ENCODE results near the gene KRABD2.
"Not testable (repeated sequence)": the region's sequence is repeated elsewhere in the genome, so short reads cannot be mapped to it uniquely, and the experiment has no call there.

KRABD2 gene

DNA sequence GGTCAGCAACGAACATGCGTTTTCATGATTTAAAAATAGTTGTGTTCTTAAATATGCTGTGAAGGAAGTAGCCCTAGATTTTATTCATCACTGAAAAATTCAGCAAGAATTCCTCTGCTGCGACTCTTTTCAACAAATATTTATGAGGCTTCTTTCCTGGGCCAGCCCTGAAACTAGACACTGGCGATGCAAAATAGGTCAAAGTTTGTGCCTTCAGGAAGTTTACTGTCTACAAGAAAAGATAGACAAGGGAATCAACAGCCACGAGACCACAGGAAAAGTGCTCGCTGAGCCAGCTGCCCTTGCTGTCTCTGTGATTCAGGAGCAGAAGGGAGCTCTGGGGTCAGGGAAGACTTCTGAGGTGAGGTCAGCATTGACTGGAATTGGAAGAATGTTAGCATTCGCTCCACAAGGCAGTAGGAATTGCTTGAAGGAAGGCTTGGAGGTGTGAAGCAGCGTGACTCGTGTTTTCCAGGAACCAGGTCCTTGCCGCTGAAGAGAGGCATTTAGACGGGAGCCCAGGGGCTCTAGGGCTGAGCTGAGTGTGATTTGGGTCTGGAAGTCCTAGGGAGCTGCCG lies 8.4 kb upstream of the KRABD2 start:
- TF ChIP-seq, protein P1, sequence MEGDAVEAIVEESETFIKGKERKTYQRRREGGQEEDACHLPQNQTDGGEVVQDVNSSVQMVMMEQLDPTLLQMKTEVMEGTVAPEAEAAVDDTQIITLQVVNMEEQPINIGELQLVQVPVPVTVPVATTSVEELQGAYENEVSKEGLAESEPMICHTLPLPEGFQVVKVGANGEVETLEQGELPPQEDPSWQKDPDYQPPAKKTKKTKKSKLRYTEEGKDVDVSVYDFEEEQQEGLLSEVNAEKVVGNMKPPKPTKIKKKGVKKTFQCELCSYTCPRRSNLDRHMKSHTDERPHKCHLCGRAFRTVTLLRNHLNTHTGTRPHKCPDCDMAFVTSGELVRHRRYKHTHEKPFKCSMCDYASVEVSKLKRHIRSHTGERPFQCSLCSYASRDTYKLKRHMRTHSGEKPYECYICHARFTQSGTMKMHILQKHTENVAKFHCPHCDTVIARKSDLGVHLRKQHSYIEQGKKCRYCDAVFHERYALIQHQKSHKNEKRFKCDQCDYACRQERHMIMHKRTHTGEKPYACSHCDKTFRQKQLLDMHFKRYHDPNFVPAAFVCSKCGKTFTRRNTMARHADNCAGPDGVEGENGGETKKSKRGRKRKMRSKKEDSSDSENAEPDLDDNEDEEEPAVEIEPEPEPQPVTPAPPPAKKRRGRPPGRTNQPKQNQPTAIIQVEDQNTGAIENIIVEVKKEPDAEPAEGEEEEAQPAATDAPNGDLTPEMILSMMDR (IDR thresholded peaks at IDR 0.05): no peak
- Mint-ChIP-seq H3K9me3 (ENCODE audit: low read depth) (no peaks in the 10 kb centered on the region), H3K4me1 (ENCODE audit: low read depth) (peaks cover 53% of the 10 kb centered on the region), H3K4me3 (ENCODE audit: unreplicated experiment) (peak overlapping the region; percentile 97), H3K36me3 (ENCODE audit: low read depth) (peaks cover 9% of the 10 kb centered on the region), H3K27me3 (ENCODE audit: low read depth) (no peaks in the 10 kb centered on the region), H3K27ac (ENCODE audit: unreplicated experiment) (peak overlapping the region; percentile 95)
- DNase-seq (ENCODE audit: low spot score): peak; percentile 32

DNA sequence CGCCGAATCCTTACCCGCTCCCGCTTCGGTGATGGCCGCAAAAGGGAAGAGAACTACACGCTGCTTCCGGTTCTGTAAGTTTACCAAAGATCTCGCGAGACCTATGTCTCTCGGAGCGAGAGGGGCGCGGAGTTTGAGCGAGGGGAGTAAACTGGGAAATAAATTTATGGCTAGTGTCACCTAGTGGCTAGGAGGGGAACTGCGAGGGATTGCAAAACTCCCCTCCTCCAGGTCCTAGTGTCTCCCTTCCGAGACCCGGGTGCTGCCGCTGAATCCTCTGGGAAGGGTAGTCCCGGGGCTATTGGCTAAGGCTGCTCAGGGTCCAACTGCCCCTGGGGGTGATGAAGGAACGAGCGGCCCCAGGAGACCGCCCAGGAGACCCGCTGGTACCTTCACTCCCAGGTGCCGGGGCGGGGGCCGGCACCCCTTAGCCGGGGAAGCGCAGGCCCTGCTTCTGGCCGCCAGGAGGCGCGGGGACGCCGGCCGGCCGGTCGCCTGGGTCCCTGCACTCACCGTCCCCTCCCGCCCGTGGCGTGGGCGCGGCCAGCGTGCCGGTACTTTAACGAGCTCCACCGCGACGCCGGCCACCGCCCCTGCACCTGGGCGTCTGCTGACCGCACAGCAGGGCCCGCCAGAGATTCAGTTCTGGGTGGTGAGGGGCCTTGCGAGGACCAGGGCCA lies 6.8 kb upstream of the KRABD2 start, which contains the start of gene RPL26:
RPL26 (minus strand) TSS at position 51 of the 680 bp plus-strand sequence. CDS start 883 bp downstream, outside the sequence.
- Mint-ChIP-seq H3K4me3 (ENCODE audit: unreplicated experiment) (peak within 1 kb of the TSS; percentile 97), H3K36me3 (ENCODE audit: low read depth) (peaks cover 19% of the 10 kb centered on the region), H3K27ac (ENCODE audit: unreplicated experiment) (peak within 1 kb of the TSS; percentile 95), H3K27me3 (ENCODE audit: low read depth) (no peaks in the 10 kb centered on the region), H3K9me3 (ENCODE audit: low read depth) (no peaks in the 10 kb centered on the region), H3K4me1 (ENCODE audit: low read depth) (peaks cover 67% of the 10 kb centered on the region)
- DNase-seq (ENCODE audit: low spot score): peak; percentile 95
- TF ChIP-seq, protein P1 (IDR thresholded peaks at IDR 0.05): peak; percentile 100

DNA sequence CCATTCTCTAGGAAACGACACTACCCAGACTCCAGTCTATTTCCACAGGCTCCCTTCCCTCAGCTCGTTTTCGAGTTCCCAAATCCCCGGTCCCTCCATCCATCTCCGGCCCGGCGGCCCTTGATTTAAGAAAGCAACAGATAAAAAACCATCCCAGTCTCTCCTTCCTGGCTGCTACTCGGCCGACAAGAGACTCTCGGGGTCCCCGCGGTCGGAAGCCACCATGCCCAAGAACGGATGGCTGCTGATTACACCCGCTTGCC lies 6.3 kb upstream of the KRABD2 start:
- peaks cover 20% of the 10 kb centered on the region for H3K36me3 Mint-ChIP-seq (ENCODE audit: low read depth)
- TF ChIP-seq, protein P1 (IDR thresholded peaks at IDR 0.05): no peak
- no peaks in the 10 kb centered on the region for H3K9me3 Mint-ChIP-seq (ENCODE audit: low read depth)

DNA sequence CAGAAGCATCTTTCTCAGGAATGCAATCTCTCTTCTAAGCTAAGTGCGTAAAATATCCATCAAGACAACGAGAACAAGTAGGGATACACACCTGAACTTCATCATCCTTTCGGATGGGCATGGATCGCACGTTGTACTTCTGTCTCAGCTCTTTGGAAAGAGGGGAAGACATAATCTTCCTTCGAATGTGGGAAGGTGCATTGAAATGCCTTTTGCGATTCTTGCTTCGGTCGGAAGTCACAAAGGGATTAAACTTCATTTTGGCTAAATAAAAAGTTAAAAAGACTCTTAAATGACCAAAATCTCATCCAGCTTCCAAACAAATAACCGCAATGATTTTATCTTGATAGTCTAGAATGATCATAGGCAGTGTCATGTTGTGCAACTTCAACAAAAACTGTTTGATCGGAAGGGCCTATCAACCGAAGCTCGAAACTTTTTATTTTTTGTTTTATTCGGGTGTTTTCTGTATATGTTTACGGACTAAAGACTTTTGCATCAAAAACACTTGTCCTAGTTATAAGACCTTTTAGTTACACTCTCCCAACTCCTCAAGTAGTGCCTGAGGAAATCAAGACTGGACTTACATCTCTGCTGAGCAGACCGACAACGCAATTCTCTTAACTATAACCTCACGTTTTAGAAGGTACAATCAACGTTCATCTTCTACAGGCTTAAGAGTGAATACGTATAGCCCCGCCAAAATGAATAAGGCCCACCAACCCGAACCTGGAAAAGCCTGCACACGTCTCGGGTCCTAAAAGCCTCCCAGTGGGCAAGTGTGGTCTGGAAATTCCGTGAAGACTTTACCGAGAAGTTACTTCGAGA lies 5.8 kb upstream of the KRABD2 start:
- Mint-ChIP-seq H3K4me3 (ENCODE audit: unreplicated experiment) (peak overlapping the region; percentile 97), H3K27ac (ENCODE audit: unreplicated experiment) (peak overlapping the region; percentile 91), H3K27me3 (ENCODE audit: low read depth) (no peaks in the 10 kb centered on the region), H3K36me3 (ENCODE audit: low read depth) (peaks cover 24% of the 10 kb centered on the region), H3K9me3 (ENCODE audit: low read depth) (no peaks in the 10 kb centered on the region), H3K4me1 (ENCODE audit: low read depth) (peaks cover 70% of the 10 kb centered on the region)
- DNase-seq (ENCODE audit: low spot score): no peak
- TF ChIP-seq, protein P1 (IDR thresholded peaks at IDR 0.05): no peak

More for the DNA sequence above, 6.3 kb upstream of the KRABD2 start:
- H3K4me1 Mint-ChIP-seq (ENCODE audit: low read depth): peaks cover 67% of the 10 kb centered on the region
- DNase-seq (ENCODE audit: low spot score): no peak
- H3K27ac Mint-ChIP-seq (ENCODE audit: unreplicated experiment): peak overlapping the region; percentile 91
- H3K27me3 Mint-ChIP-seq (ENCODE audit: low read depth): no peaks in the 10 kb centered on the region
- peak overlapping the region; percentile 97 for H3K4me3 Mint-ChIP-seq (ENCODE audit: unreplicated experiment)

DNA sequence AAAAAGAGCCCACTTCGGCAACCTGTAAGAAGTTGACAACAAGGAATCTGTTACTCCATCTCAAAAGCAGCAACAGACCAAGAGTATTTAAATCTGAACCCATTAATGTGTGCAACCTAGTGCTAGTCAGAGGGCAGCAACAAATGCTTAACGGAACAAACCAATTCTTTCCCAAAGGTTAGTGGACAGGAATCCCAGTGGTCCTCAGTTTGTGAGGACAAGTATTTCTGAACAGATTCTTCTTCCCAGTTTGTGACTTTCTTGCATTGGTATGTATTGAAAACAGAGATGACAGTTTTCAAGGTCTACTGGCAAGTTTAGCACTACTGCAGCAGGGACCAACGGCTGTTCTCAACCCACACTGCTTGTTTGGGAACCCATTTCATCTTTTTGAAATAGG lies 3.5 kb upstream of the KRABD2 start:
- peaks cover 25% of the 10 kb centered on the region for H3K36me3 Mint-ChIP-seq (ENCODE audit: low read depth)
- H3K27ac Mint-ChIP-seq (ENCODE audit: unreplicated experiment): peak overlapping the region; percentile 68
- TF ChIP-seq, protein P1 (IDR thresholded peaks at IDR 0.05): no peak
- H3K4me1 Mint-ChIP-seq (ENCODE audit: low read depth): peaks cover 79% of the 10 kb centered on the region
- no peak for DNase-seq (ENCODE audit: low spot score)
- no peak overlapping the region for H3K4me3 Mint-ChIP-seq (ENCODE audit: unreplicated experiment)
- no peaks in the 10 kb centered on the region for H3K9me3 Mint-ChIP-seq (ENCODE audit: low read depth)
- H3K27me3 Mint-ChIP-seq (ENCODE audit: low read depth): no peaks in the 10 kb centered on the region

DNA sequence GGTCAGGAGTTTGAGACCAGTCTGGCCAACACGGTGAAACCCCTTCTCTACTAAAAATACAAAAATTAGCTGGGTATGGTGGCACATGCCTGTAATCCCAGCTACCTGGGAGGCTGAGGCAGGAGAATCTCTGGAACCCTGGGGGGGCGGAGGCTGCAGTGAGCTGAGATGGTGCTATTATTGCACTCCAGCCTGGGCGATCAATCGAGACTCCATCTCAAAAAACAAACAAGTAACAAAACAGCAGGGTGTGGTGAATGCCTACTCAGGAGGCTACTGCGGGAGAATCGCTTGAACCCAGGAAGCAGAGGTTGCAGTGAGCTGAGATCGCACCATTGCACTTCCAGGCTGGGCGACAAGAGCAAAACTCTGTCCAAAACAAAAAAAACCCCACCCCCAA lies 1.6 kb upstream of the KRABD2 start:
- not testable (repeated sequence) for H3K27me3 Mint-ChIP-seq (ENCODE audit: low read depth); H3K9me3 Mint-ChIP-seq (ENCODE audit: low read depth); H3K4me3 Mint-ChIP-seq (ENCODE audit: unreplicated experiment); DNase-seq (ENCODE audit: low spot score)
- Mint-ChIP-seq H3K4me1 (ENCODE audit: low read depth) (peaks cover 67% of the 10 kb centered on the region), H3K36me3 (ENCODE audit: low read depth) (peaks cover 25% of the 10 kb centered on the region), H3K27ac (ENCODE audit: unreplicated experiment) (peak overlapping the region; percentile 57)

All from chondrocyte (in vitro differentiated cells).